Suprapubic skin (tissue), 4 donors: ENCODE data around the gene MIPEP. TPM values are rescaled to one million over a fixed set of nuclear protein-coding genes. Genes with fewer than 3 reads are reported as not detected.

ENCODE experiments used
- DNase-seq, 2 donors: peaks; one replicate each; pipeline ENCODE4 v3.0.0-alpha.2; 2019; ENCODE audit warnings: low spot score in 2 of 2
- H3K27ac ChIP-seq: fragments of 200-600 bp; sonication (generic); one replicate; pipeline ENCODE4 v1.5.1; 2019
- H3K27me3 ChIP-seq: fragments of 200-600 bp; sonication (generic); one replicate; pipeline ENCODE4 v1.5.1; 2019
- H3K36me3 ChIP-seq: fragments of 200-600 bp; sonication (generic); one replicate; pipeline ENCODE4 v1.5.1; 2019
- H3K4me1 ChIP-seq: fragments of 200-600 bp; sonication (generic); one replicate; pipeline ENCODE4 v1.5.1; 2019
- H3K4me3 ChIP-seq: fragments of 200-600 bp; sonication (generic); one replicate; pipeline ENCODE4 v1.5.1; 2019; ENCODE audit warnings: mild to moderate bottlenecking
- H3K9me3 ChIP-seq: fragments of 200-600 bp; sonication (generic); one replicate; pipeline ENCODE4 v1.5.1; 2019
- CTCF ChIP-seq, 2 donors: fragments of 200-600 bp in 1 of 2; fragments of 450-650 bp in 1 of 2; sonication (generic) in 1 of 2; IDR thresholded peaks; one replicate each; pipeline ENCODE4 v1.5.1; 2016 to 2019; ENCODE audit warnings: antibody characterized with exemption in 2 of 2, mild to moderate bottlenecking in 1 of 2, moderate library complexity in 1 of 2
- EP300 ChIP-seq: sonication (generic); formaldehyde crosslinking; IDR thresholded peaks from one replicate; pipeline ENCODE4 v1.6.1; 2017; ENCODE audit warnings: antibody characterized with exemption
- POLR2A ChIP-seq, 2 donors: fragments of 450-650 bp; IDR thresholded peaks; one replicate each; pipeline ENCODE4 v1.6.1; 2017; ENCODE audit warnings: antibody characterized with exemption in 2 of 2, mild to moderate bottlenecking in 2 of 2, moderate library complexity in 2 of 2
- POLR2AphosphoS5 ChIP-seq, 3 donors: sonication (generic); formaldehyde crosslinking; IDR thresholded peaks; one replicate each; pipeline ENCODE4 v1.6.1; 2017; ENCODE audit warnings: antibody characterized with exemption in 3 of 3
- whole genome bisulfite sequencing: methylation state at CpG from one replicate; pipeline ENCODE4 v1.1.5; 2018; 5-methylcytosine and 5-hydroxymethylcytosine counted together
- total RNA-seq, 4 donors: library from RNA; depleted of rRNA; stranded (reverse); fragments of >200 nt; gene quantifications; one replicate each; pipeline ENCODE4 v1.1.0, GENCODE V29; 2016

The MIPEP gene
- total RNA-seq, 4 donors from 2014 or later, result 26.3 to 51.4 (median 37.6) TPM

GRCh38 chr13:23808803-23809202, 80.4 kb downstream of the MIPEP start:
- H3K4me3 ChIP-seq, result no peak overlapping the region
- no peak overlapping the region for H3K27ac ChIP-seq
- no peaks in the 10 kb centered on the region for H3K9me3 ChIP-seq
- H3K4me1 ChIP-seq, result peaks cover 5% of the 10 kb centered on the region
- DNase-seq, result no peak
- no peaks in the 10 kb centered on the region for H3K27me3 ChIP-seq
- WGBS, result 100% methylated on average over 1 of the region's 1 CpG
- peaks cover 13% of the 10 kb centered on the region for H3K36me3 ChIP-seq
- TF ChIP-seq POLR2AphosphoS5 (IDR thresholded peaks at IDR 0.05) (no peak), CTCF (IDR thresholded peaks at IDR 0.05) (no peak), EP300 (no peak), POLR2A (IDR thresholded peaks at IDR 0.05) (no peak)

DNA sequence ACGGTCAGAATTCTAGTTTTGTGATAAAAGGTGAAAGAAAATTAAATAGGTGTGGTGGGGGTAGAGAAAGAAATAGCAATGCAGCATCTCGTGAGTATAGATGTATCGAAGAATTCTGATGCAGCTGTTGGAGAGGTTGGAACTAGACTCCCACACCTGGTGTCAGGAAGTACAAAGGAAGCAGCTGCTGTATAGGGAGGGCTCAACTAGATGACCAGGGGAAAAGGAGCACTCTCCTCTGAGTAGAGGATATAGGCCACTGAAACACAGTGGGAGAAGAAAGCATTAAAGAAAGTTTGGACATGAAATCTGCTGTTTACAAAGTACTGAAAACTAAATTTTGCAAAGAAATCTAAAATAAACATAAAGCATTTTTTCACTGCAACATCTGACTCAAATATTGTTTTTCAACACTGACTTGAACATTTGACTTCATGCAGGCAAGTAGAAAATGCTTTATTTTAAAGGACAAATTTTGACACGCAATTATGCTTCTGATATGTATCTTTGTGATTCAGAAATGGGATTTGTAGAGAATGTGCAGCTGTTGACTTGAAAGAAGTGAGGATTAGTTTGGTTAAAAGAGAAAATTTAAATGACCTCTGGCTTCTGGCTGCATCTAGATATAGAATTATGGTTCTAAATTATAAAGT, 82.2 kb downstream of the MIPEP start:
- no peak overlapping the region for H3K4me3 ChIP-seq
- DNase-seq, result no peak
- WGBS, result 64% methylated on average over 4 of the region's 4 CpGs
- no peak overlapping the region for H3K27ac ChIP-seq
- H3K9me3 ChIP-seq, result no peaks in the 10 kb centered on the region
- H3K27me3 ChIP-seq, result no peaks in the 10 kb centered on the region
- no peak for TF ChIP-seq EP300
- no peak for TF ChIP-seq CTCF (IDR thresholded peaks at IDR 0.05)
- no peak for TF ChIP-seq POLR2AphosphoS5 (IDR thresholded peaks at IDR 0.05)
- no peak for TF ChIP-seq POLR2A (IDR thresholded peaks at IDR 0.05)
- H3K4me1 ChIP-seq, result peaks cover 5% of the 10 kb centered on the region
- peaks cover 13% of the 10 kb centered on the region for H3K36me3 ChIP-seq

DNA sequence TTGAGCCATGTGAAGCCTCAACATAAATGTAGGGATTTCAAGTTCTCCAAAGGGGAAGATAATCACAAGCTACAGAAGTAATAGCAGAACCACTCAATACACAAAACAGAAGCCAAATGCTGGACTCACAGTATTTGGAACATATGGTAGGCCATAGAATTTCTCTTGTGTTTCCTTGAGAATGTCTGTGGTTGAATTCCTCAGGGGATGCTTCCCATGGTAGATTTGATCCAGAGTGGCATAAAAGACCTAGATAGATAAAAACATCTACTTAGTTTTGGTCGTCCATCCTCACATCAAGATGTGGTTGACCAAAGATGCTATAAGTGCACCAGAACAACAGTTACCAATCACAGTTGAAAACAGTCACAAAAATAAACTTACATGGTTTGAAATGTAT, 83.4 kb downstream of the MIPEP start:
- TF ChIP-seq CTCF (IDR thresholded peaks at IDR 0.05) (no peak), POLR2AphosphoS5 (IDR thresholded peaks at IDR 0.05) (no peak), EP300 (no peak), POLR2A (IDR thresholded peaks at IDR 0.05) (no peak)

GRCh38 chr13:23805122-23805521, 84.1 kb downstream of the MIPEP start:
- Histone ChIP-seq H3K27me3 (no peaks in the 10 kb centered on the region), H3K36me3 (peaks cover 16% of the 10 kb centered on the region), H3K9me3 (no peaks in the 10 kb centered on the region), H3K27ac (no peak overlapping the region), H3K4me3 (no peak overlapping the region), H3K4me1 (no peaks in the 10 kb centered on the region)
- DNase-seq, result no peak
- WGBS, result 97% methylated on average over 5 of the region's 5 CpGs
- TF ChIP-seq CTCF (IDR thresholded peaks at IDR 0.05) (no peak), POLR2AphosphoS5 (IDR thresholded peaks at IDR 0.05) (no peak), POLR2A (IDR thresholded peaks at IDR 0.05) (no peak), EP300 (no peak)

More for the DNA sequence above, 83.4 kb downstream of the MIPEP start:
- Histone ChIP-seq H3K27ac (no peak overlapping the region), H3K36me3 (peaks cover 16% of the 10 kb centered on the region), H3K27me3 (no peaks in the 10 kb centered on the region), H3K4me3 (no peak overlapping the region), H3K4me1 (no peaks in the 10 kb centered on the region), H3K9me3 (no peaks in the 10 kb centered on the region)
- WGBS, result 89% methylated on average over 1 of the region's 1 CpG
- DNase-seq, result no peak

- H3K4me1 ChIP-seq, result no peaks in the 10 kb centered on the region
- H3K4me3 ChIP-seq, result no peak overlapping the region
- no peak for TF ChIP-seq CTCF (IDR thresholded peaks at IDR 0.05)
- no peak for TF ChIP-seq POLR2A (IDR thresholded peaks at IDR 0.05)
- TF ChIP-seq POLR2AphosphoS5 (IDR thresholded peaks at IDR 0.05), result no peak
- TF ChIP-seq EP300, result no peak
- peaks cover 13% of the 10 kb centered on the region for H3K36me3 ChIP-seq
- H3K9me3 ChIP-seq, result no peaks in the 10 kb centered on the region
- no peak for DNase-seq
- no peak overlapping the region for H3K27ac ChIP-seq
- H3K27me3 ChIP-seq, result no peaks in the 10 kb centered on the region
- WGBS, result 81% methylated on average over 1 of the region's 1 CpG
Measured at GRCh38 chr13:23804166-23804565, 85.0 kb downstream of the MIPEP start.
